Psoas muscle (tissue), 8 donors: ENCODE results near the gene TJP1. TPM values are rescaled to one million over a fixed set of nuclear protein-coding genes. Genes with fewer than 3 reads are reported as not detected.

Source experiments
- ATAC-seq, 4 donors: fragments of 200-7000 bp; cut with Tn5 transposase; one replicate each; pipeline ENCODE4 v1.9.1; 2020; ENCODE audit warnings: moderate library complexity in 3 of 4, mild to moderate bottlenecking in 2 of 4
- DNase-seq, 2 donors: peaks; one replicate each; pipeline ENCODE4 v3.0.0-alpha.2; 2020
- H3K27ac ChIP-seq: fragments of 200-600 bp; one replicate; pipeline ENCODE4 v1.8.0; 2022
- H3K27me3 ChIP-seq, 3 donors: fragments of 200-600 bp in 1 of 3; one replicate each; pipeline versions ENCODE4 v1.6.1 to v1.8.0; 2013 to 2022; ENCODE audit warnings: low read length in 2 of 3, mild to moderate bottlenecking in 2 of 3, moderate library complexity in 1 of 3; ENCODE audit not compliant: insufficient read depth in 3 of 3
- H3K36me3 ChIP-seq, 2 donors: fragments of 200-600 bp in 1 of 2; one replicate each; pipeline versions ENCODE4 v1.6.1 to v1.8.0; 2013 to 2022; ENCODE audit warnings: low read depth in 1 of 2, mild to moderate bottlenecking in 1 of 2, moderate library complexity in 1 of 2; ENCODE audit not compliant: insufficient read depth in 1 of 2
- H3K4me1 ChIP-seq: fragments of 200-600 bp; one replicate; pipeline ENCODE4 v1.8.0; 2022
- H3K4me3 ChIP-seq: fragments of 200-600 bp; one replicate; pipeline ENCODE4 v1.8.0; 2022; ENCODE audit warnings: mild to moderate bottlenecking
- H3K9me3 ChIP-seq: fragments of 200-600 bp; one replicate; pipeline ENCODE4 v1.8.0; 2022
- CTCF ChIP-seq: fragments of 200-600 bp; IDR thresholded peaks from one replicate; pipeline ENCODE4 v1.8.0; 2022; ENCODE audit warnings: antibody characterized with exemption
- WGBS, 3 donors: extraction: QIAGEN DNeasy Blood & Tissue Kit; methylation state at CpG; one replicate each; pipeline versions ENCODE4 v1.1.6 to v1.1.7; 2013; 5-methylcytosine and 5-hydroxymethylcytosine counted together
- intact Hi-C, 2 donors: fragments of 100-400 bp; cut with DNase I; formaldehyde crosslinking; loops; one replicate each; pipeline versions ENCODE4 v1.11.0 to v1.14.2; 2022
- polyA plus RNA-seq, 3 donors: library from polyadenylated mRNA; stranded (reverse); fragments of 200-250 nt; gene quantifications; one replicate each; pipeline ENCODE4 v1.2.3, GENCODE V29; 2013
- total RNA-seq, 4 donors: library from RNA; stranded (reverse); fragmentation: NEBNext Ultra II Directional in 2 of 4; extraction: Animal tissue kit (Norgen Biotek cat#: 25700) in 2 of 4; gene quantifications; one replicate each; pipeline versions ENCODE4 v1.2.1 to v1.2.4, GENCODE V29; 2021 to 2023
- donor health status: healthy with polysubstance abuse.
- donor health status: DM: no; HTN: no; CAD: no; lungs with moderate emphysema.
- donor health status: Bipolar disorder and iron deficiency.
- donor health status: healthy.
- donor health status: DM: yes; HTN: yes; CAD: no.
- donor health status: DM: no; HTN: no; CAD: no.
- donor health status: DM: no; HTN: no; CAD: no.
- donor health status: DM: yes; HTN: yes; CAD: no.

Gene TJP1
- total and polyA plus RNA-seq, 7 donors: 8.6 to 49.9 (median 32.6) TPM

- Histone ChIP-seq H3K27me3 (no peaks in the 10 kb centered on the region), H3K4me3 (no peak overlapping the region), H3K9me3 (no peaks in the 10 kb centered on the region), H3K4me1 (no peaks in the 10 kb centered on the region), H3K27ac (no peak overlapping the region), H3K36me3 (peaks cover 0 to 5% of the 10 kb centered on the region in 2 donors)
- TF ChIP-seq CTCF: peak; percentile 45
- WGBS, 3 donors: 64 to 70% (median 67%) methylated on average over 3 of the region's 3 CpGs
- intact Hi-C loops: loop anchor here (5.0 kb wide), 3 partner anchors 74 to 189 kb away; partner anchors contain the start of gene TJP1 (in 1 of the 2)
- ATAC-seq: no peak
- no peak for DNase-seq
Observed at GRCh38 chr15:29747837-29748417, 74.3 kb downstream of the TJP1 start.

- 95 to 99% (median 97%) methylated on average over 3 of the region's 3 CpGs for WGBS, 3 donors
- ATAC-seq (no peak), DNase-seq (no peak)
- no peak overlapping the region for H3K27ac ChIP-seq
- H3K4me3 ChIP-seq: no peak overlapping the region
- H3K9me3 ChIP-seq: no peaks in the 10 kb centered on the region
- H3K36me3 ChIP-seq: peaks cover 8 to 48% of the 10 kb centered on the region in 2 donors
- intact Hi-C loops: no loop called here
- TF ChIP-seq CTCF: no peak
- H3K27me3 ChIP-seq: no peaks in the 10 kb centered on the region
- no peaks in the 10 kb centered on the region for H3K4me1 ChIP-seq
Observed at GRCh38 chr15:29743475-29743874, 78.8 kb downstream of the TJP1 start.

- no peaks in the 10 kb centered on the region for H3K27me3 ChIP-seq
- no peaks in the 10 kb centered on the region for H3K9me3 ChIP-seq
- peaks cover 12% of the 10 kb centered on the region for H3K4me1 ChIP-seq
- H3K27ac ChIP-seq: no peak overlapping the region
- peaks cover 8 to 73% of the 10 kb centered on the region in 2 donors for H3K36me3 ChIP-seq
- TF ChIP-seq CTCF: no peak
- no peak overlapping the region for H3K4me3 ChIP-seq
- 97 to 100% (median 97%) methylated on average over 1 of the region's 1 CpG for WGBS, 3 donors
- intact Hi-C loops: no loop called here
- DNase-seq (no peak), ATAC-seq (no peak)
Observed at GRCh38 chr15:29740692-29741311, 81.5 kb downstream of the TJP1 start.

- intact Hi-C loops: no loop called here
- Histone ChIP-seq H3K27me3 (no peaks in the 10 kb centered on the region), H3K4me1 (peaks cover 12% of the 10 kb centered on the region), H3K27ac (peak overlapping the region; percentile 56), H3K9me3 (no peaks in the 10 kb centered on the region), H3K36me3 (peaks cover 7 to 99% of the 10 kb centered on the region in 2 donors), H3K4me3 (no peak overlapping the region)
- TF ChIP-seq CTCF: no peak
- DNase-seq: no peak
- peak; percentile 85 to 97 (median 90) for ATAC-seq
- 77 to 87% (median 82%) methylated on average over 2 of the region's 2 CpGs for WGBS, 3 donors
Observed at GRCh38 chr15:29736744-29737020, 85.6 kb downstream of the TJP1 start.
